ENCODE measurements around the gene ZFP57. TPM values are rescaled to one million over a fixed set of nuclear protein-coding genes. Genes with fewer than 3 reads are reported as not detected.

ZFP57 gene
- polyA plus RNA-seq, 3 donors, result 0.11 to 0.25 (median 0.20) TPM

DNA sequence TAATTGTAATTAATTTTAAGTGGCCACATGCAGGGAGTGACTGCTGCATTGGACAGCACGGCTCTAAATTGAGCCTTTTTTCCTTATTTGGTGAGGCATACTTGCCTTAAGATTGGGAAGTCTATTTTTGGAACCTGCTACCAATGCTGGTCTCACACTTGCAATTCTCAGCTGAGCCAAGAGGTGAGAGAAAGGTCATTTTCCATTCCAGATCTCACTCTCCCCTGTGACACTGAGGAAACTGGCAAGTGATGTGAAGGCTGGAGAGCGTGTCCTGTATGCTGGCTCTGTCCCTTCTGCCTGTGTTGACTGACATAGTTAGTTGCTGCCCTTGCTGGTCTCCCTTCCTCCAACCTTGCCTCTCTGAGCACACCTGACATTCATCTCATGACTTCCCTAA is 24.8 kb downstream of the ZFP57 start:
- DNase-seq (ENCODE audit: low read depth in 3 of 3, low spot score in 2 of 3), result no peak

- DNase-seq (ENCODE audit: low read depth in 3 of 3, low spot score in 2 of 3), result no peak
Observed at GRCh38 chr6:29655658-29656057, 25.3 kb downstream of the ZFP57 start.

DNA sequence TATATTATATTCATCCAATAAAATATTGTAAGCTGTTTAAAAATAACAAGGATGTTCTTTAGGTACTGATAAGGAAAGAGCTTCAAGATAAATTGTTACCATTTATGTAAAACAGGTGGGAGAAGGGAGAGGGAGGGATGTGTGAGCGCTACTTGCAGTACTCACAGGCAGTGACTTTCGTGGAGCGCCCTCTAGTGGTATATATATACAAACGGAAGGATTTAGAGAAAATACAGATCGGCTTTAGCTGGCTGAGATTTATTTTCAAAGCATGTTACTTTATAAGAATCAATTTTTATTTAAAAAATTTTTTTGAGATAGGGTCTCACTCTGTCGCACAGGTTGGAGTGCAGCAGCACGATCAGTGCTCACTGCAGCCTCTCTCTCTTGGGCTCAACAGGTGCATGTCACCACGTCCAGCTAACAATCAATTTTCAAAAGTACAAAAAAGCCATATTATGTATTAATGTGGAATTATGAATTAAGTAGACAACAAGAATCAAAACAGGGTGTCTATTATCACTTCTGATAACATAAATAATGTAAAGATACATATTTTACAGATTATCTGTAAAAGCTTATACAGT is 27.4 kb downstream of the ZFP57 start:
- no peak for DNase-seq (ENCODE audit: low read depth in 3 of 3, low spot score in 2 of 3)

DNA sequence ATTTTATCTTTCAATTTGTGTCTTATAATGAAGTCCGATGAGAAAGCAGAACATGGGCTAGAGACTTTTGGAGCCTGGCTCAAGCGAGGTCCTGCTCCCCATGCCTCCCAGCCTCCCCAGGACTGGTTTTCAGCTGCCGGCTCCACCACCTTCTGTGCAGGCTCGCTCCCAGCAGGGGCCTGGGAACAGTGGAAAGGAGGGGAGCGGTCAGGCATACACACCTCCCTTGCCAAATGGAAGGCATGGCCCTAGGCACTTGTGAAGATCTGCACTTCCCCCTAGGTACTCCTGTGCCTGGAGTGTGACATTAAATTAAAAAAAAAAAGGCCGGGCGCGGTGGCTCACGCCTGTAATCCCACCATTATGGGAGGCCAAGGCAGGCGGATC is 28.8 kb downstream of the ZFP57 start:
- no peak for DNase-seq (ENCODE audit: low read depth in 3 of 3, low spot score in 2 of 3)

- no peak for DNase-seq (ENCODE audit: low read depth in 3 of 3, low spot score in 2 of 3)
Observed at GRCh38 chr6:29651413-29652197, 29.3 kb downstream of the ZFP57 start.

DNA sequence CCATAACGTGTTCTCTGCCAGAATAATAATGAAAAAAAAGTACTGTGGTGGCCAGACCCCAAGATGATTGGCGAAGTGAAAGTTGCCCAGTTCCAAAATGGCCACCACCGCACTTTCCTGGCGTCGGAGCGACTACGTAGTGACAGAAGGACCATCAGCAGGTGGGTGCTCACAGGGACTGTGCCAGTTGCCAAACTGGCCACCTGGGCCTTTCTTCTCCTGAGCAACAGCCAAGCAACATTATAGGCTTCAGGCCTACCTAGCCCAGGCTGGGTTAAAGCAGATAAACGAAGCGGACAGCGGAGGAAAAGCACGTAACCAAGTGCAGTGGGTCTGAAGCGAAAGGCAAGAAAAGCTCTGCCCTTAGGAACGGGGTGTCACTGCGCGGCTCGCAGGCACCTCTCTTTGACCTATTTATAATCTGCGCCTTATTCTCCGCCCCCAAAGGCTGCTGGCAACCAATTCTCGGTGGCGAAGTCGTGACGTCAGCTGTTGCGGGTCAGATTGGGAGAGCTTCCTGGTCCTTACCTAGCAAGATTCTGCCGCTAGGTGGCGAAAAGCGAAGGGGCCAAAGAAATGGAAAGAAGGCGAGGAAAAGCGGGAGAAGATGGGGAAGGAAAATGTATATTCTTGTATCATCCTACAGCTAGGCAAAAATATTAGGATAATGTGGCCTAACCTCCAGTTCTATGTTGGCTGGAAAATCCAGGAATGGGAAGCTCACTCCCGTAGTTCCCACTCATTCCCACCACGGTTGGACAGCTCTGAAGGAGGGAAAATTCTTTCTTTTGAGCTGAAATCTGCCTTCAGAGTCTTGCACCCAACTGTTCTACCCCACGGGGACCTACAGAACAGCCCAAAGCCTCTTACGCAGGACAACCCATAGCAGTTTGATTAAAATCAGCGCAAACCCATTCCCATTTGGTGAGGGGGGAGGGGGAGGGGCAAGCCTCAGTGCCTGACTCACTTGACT is 31.0 kb downstream of the ZFP57 start:
- peak; percentile 93 to 96 (median 95) for DNase-seq (ENCODE audit: low read depth in 3 of 3, low spot score in 2 of 3)

- DNase-seq (ENCODE audit: low read depth in 3 of 3, low spot score in 2 of 3), result no peak
Observed at GRCh38 chr6:29647927-29648642, 32.9 kb downstream of the ZFP57 start.

GRCh38 chr6:29641430-29642148 is 39.4 kb downstream of the ZFP57 start:
- no peak for DNase-seq (ENCODE audit: low read depth in 3 of 3, low spot score in 2 of 3)

GRCh38 chr6:29637247-29637646 is 43.7 kb downstream of the ZFP57 start:
- no peak for DNase-seq (ENCODE audit: low read depth in 3 of 3, low spot score in 2 of 3)

DNA sequence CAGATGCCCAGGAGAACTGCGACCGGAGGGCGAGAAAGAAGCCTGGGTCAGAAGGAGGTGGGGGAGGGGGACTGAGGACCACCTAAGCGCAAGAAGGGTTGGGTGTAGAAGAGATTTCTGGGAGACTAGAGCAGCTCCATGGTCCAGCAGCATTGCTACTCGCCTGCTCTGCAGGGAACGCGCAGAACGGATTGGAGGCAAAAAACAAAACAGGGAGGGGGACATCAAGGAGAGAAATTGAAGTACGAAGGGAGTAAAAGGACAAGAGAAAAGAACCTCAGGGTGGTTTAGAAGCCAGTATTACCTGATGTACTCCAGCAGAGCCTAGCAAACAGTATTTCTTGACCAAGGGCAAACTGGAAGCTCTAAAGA is 47.4 kb downstream of the ZFP57 start:
- DNase-seq (ENCODE audit: low read depth in 3 of 3, low spot score in 2 of 3), result peak in 1 of 3 donors; percentile 33

- DNase-seq (ENCODE audit: low read depth in 3 of 3, low spot score in 2 of 3), result peak; percentile 58 to 84 (median 81)
Observed at GRCh38 chr6:29632789-29633533, 48.0 kb downstream of the ZFP57 start, which contains the start of gene GABBR1. Gene GABBR1 (minus strand): TSS chr6:29633183. CDS start chr6:29632385, 798 bp downstream.

GRCh38 chr6:29631860-29632731 is 48.9 kb downstream of the ZFP57 start:
- peak in 1 of 3 donors; percentile 36 for DNase-seq (ENCODE audit: low read depth in 3 of 3, low spot score in 2 of 3)

- DNase-seq (ENCODE audit: low read depth in 3 of 3, low spot score in 2 of 3), result no peak
Observed at GRCh38 chr6:29631209-29631810, 49.6 kb downstream of the ZFP57 start.

DNA sequence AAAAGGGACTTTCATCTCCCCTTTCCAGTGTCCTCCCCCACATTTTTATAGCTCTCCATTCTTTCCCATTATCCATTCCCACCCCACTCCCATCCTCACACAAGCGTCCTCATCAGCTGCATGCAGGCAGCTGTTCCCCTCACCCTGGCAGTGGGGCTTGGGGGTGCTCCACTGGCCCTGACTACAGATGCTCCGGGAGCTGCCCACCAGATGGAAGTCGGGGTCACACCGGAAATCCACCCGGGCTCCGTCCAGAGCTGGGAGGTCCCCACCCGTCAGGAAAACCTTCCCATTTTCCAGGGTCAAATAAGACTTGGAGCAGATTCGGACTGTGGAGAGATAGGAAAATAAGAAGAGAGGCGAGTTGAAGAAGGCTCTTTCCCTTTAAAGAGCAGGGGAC is 50.6 kb downstream of the ZFP57 start:
- DNase-seq (ENCODE audit: low read depth in 3 of 3, low spot score in 2 of 3), result no peak

GRCh38 chr6:29629571-29629970 is 51.4 kb downstream of the ZFP57 start:
- no peak for DNase-seq (ENCODE audit: low read depth in 3 of 3, low spot score in 2 of 3)

- DNase-seq (ENCODE audit: low read depth in 3 of 3, low spot score in 2 of 3), result peak in 2 of 3 donors; percentile 66 to 76
Observed at GRCh38 chr6:29628419-29629281, 52.3 kb downstream of the ZFP57 start.
